Measurements from ENCODE around the gene SPEM3.
"Not testable (repeated sequence)": the region's sequence is repeated elsewhere in the genome, so short reads cannot be mapped to it uniquely, and the experiment has no call there.

SPEM3 gene

GRCh38 chr17:7467498-7467897 lies 38.8 kb downstream of the SPEM3 start:
- Histone ChIP-seq H3K18ac (ENCODE audit: low read length) (no peak overlapping the region), H3K4ac (ENCODE audit: low read depth, low read length) (no peak overlapping the region), H3K4me2 (ENCODE audit: low read length) (no peak overlapping the region), H2BK12ac (ENCODE audit: low read length) (no peak overlapping the region), H3K4me1 (ENCODE audit: control insufficient read depth in 1 of 2, insufficient read depth in 2 of 2, low read length in 2 of 2) (peaks cover 3 to 7% of the 10 kb centered on the region in 2 experiments), H3K27me3 (ENCODE audit: insufficient read depth, low read length) (no peaks in the 10 kb centered on the region), H4K8ac (ENCODE audit: low read depth, low read length) (no peak overlapping the region), H3K36me3 (ENCODE audit: control insufficient read depth in 1 of 2, insufficient read depth in 2 of 2, low read length in 2 of 2) (peaks cover 33 to 34% of the 10 kb centered on the region in 2 experiments), H2BK5ac (ENCODE audit: low read depth, low read length, poor library complexity) (no peak overlapping the region), H3K79me1 (ENCODE audit: low read length) (no peaks in the 10 kb centered on the region), H3K4me3 (ENCODE audit: low read depth, low read length) (no peak overlapping the region), H3K9me3 (ENCODE audit: insufficient read depth, low read depth, low read length) (no peaks in the 10 kb centered on the region), H4K12ac (ENCODE audit: low read depth, low read length) (no peak overlapping the region), H3K14ac (ENCODE audit: low read length) (no peak overlapping the region), H2AK5ac (ENCODE audit: low read length) (no peak overlapping the region), H3K79me2 (ENCODE audit: control insufficient read depth, insufficient read depth, low read length, poor library complexity) (no peaks in the 10 kb centered on the region), H4K91ac (ENCODE audit: low read depth, low read length) (no peak overlapping the region), H2BK120ac (ENCODE audit: insufficient read depth, low read length, poor library complexity) (no peak overlapping the region), H3K27ac (ENCODE audit: low read depth, low read length) (no peak overlapping the region), H3K23ac (ENCODE audit: low read length) (no peak overlapping the region), H3K9ac (ENCODE audit: low read length) (no peak overlapping the region), H2AFZ (ENCODE audit: insufficient read depth, low read length, poor library complexity) (no peak overlapping the region)
- DNase-seq, result no peak
- WGBS (ENCODE audit: extremely low coverage, insufficient coverage, insufficient read length), result no CpG with 5 or more reads among the region's 3 CpGs

- no peak overlapping the region for H2AFZ ChIP-seq (ENCODE audit: insufficient read depth, low read length, poor library complexity)
- no peak overlapping the region for H4K91ac ChIP-seq (ENCODE audit: low read depth, low read length)
- no peak overlapping the region for H2BK12ac ChIP-seq (ENCODE audit: low read length)
- DNase-seq, result no peak
- no peak overlapping the region for H3K9ac ChIP-seq (ENCODE audit: low read length)
- no peak overlapping the region for H3K4me2 ChIP-seq (ENCODE audit: low read length)
- no peaks in the 10 kb centered on the region for H3K79me1 ChIP-seq (ENCODE audit: low read length)
- H3K14ac ChIP-seq (ENCODE audit: low read length), result no peak overlapping the region
- no peak overlapping the region for H2AK5ac ChIP-seq (ENCODE audit: low read length)
- H3K18ac ChIP-seq (ENCODE audit: low read length), result no peak overlapping the region
- peaks cover 3 to 7% of the 10 kb centered on the region in 2 experiments for H3K4me1 ChIP-seq (ENCODE audit: control insufficient read depth in 1 of 2, insufficient read depth in 2 of 2, low read length in 2 of 2)
- no peak overlapping the region for H3K4ac ChIP-seq (ENCODE audit: low read depth, low read length)
- H4K12ac ChIP-seq (ENCODE audit: low read depth, low read length), result no peak overlapping the region
- H3K27ac ChIP-seq (ENCODE audit: low read depth, low read length), result no peak overlapping the region
- H2BK120ac ChIP-seq (ENCODE audit: insufficient read depth, low read length, poor library complexity), result no peak overlapping the region
- H3K4me3 ChIP-seq (ENCODE audit: low read depth, low read length), result no peak overlapping the region
- H3K23ac ChIP-seq (ENCODE audit: low read length), result no peak overlapping the region
- no peaks in the 10 kb centered on the region for H3K79me2 ChIP-seq (ENCODE audit: control insufficient read depth, insufficient read depth, low read length, poor library complexity)
- no peak overlapping the region for H4K8ac ChIP-seq (ENCODE audit: low read depth, low read length)
- no peaks in the 10 kb centered on the region for H3K27me3 ChIP-seq (ENCODE audit: insufficient read depth, low read length)
- no CpG with 5 or more reads among the region's 11 CpGs for WGBS (ENCODE audit: extremely low coverage, insufficient coverage, insufficient read length)
- H3K36me3 ChIP-seq (ENCODE audit: control insufficient read depth in 1 of 2, insufficient read depth in 2 of 2, low read length in 2 of 2), result peaks cover 25 to 26% of the 10 kb centered on the region in 2 experiments
- no peak overlapping the region for H2BK5ac ChIP-seq (ENCODE audit: low read depth, low read length, poor library complexity)
- no peaks in the 10 kb centered on the region for H3K9me3 ChIP-seq (ENCODE audit: insufficient read depth, low read depth, low read length)
Measured at GRCh38 chr17:7468290-7468689, 39.6 kb downstream of the SPEM3 start.

- Histone ChIP-seq H3K27me3 (ENCODE audit: insufficient read depth, low read length) (no peaks in the 10 kb centered on the region), H2BK120ac (ENCODE audit: insufficient read depth, low read length, poor library complexity) (no peak overlapping the region), H2AK5ac (ENCODE audit: low read length) (no peak overlapping the region), H4K12ac (ENCODE audit: low read depth, low read length) (no peak overlapping the region), H3K9me3 (ENCODE audit: insufficient read depth, low read depth, low read length) (no peaks in the 10 kb centered on the region), H3K4me3 (ENCODE audit: low read depth, low read length) (no peak overlapping the region), H2BK5ac (ENCODE audit: low read depth, low read length, poor library complexity) (no peak overlapping the region), H2AFZ (ENCODE audit: insufficient read depth, low read length, poor library complexity) (no peak overlapping the region), H3K23ac (ENCODE audit: low read length) (no peak overlapping the region), H3K4me2 (ENCODE audit: low read length) (no peak overlapping the region), H3K14ac (ENCODE audit: low read length) (no peak overlapping the region), H3K27ac (ENCODE audit: low read depth, low read length) (no peak overlapping the region), H3K18ac (ENCODE audit: low read length) (no peak overlapping the region), H3K79me1 (ENCODE audit: low read length) (no peaks in the 10 kb centered on the region), H3K9ac (ENCODE audit: low read length) (no peak overlapping the region), H4K8ac (ENCODE audit: low read depth, low read length) (no peak overlapping the region), H3K79me2 (ENCODE audit: control insufficient read depth, insufficient read depth, low read length, poor library complexity) (no peaks in the 10 kb centered on the region), H2BK12ac (ENCODE audit: low read length) (no peak overlapping the region), H4K91ac (ENCODE audit: low read depth, low read length) (no peak overlapping the region), H3K4me1 (ENCODE audit: control insufficient read depth in 1 of 2, insufficient read depth in 2 of 2, low read length in 2 of 2) (peaks cover 3 to 7% of the 10 kb centered on the region in 2 experiments), H3K4ac (ENCODE audit: low read depth, low read length) (no peak overlapping the region), H3K36me3 (ENCODE audit: control insufficient read depth in 1 of 2, insufficient read depth in 2 of 2, low read length in 2 of 2) (peaks cover 19 to 20% of the 10 kb centered on the region in 2 experiments)
- DNase-seq, result peak in 1 of 2 donors; percentile 31
- no CpG with 5 or more reads among the region's 12 CpGs for WGBS (ENCODE audit: extremely low coverage, insufficient coverage, insufficient read length)
Measured at GRCh38 chr17:7468804-7469389, 40.2 kb downstream of the SPEM3 start.

GRCh38 chr17:7469843-7470242 lies 41.2 kb downstream of the SPEM3 start:
- not testable (repeated sequence) for H2AFZ ChIP-seq (ENCODE audit: insufficient read depth, low read length, poor library complexity); H4K12ac ChIP-seq (ENCODE audit: low read depth, low read length); H3K14ac ChIP-seq (ENCODE audit: low read length); H3K9me3 ChIP-seq (ENCODE audit: insufficient read depth, low read depth, low read length); H2BK5ac ChIP-seq (ENCODE audit: low read depth, low read length, poor library complexity); H2BK12ac ChIP-seq (ENCODE audit: low read length); H3K4ac ChIP-seq (ENCODE audit: low read depth, low read length); H3K23ac ChIP-seq (ENCODE audit: low read length); DNase-seq; H3K4me2 ChIP-seq (ENCODE audit: low read length); H3K27me3 ChIP-seq (ENCODE audit: insufficient read depth, low read length); H3K79me1 ChIP-seq (ENCODE audit: low read length); H3K4me3 ChIP-seq (ENCODE audit: low read depth, low read length); H4K8ac ChIP-seq (ENCODE audit: low read depth, low read length); H4K91ac ChIP-seq (ENCODE audit: low read depth, low read length); H3K9ac ChIP-seq (ENCODE audit: low read length); H2BK120ac ChIP-seq (ENCODE audit: insufficient read depth, low read length, poor library complexity); H3K4me1 ChIP-seq (ENCODE audit: control insufficient read depth in 1 of 2, insufficient read depth in 2 of 2, low read length in 2 of 2); H3K18ac ChIP-seq (ENCODE audit: low read length); H2AK5ac ChIP-seq (ENCODE audit: low read length); H3K27ac ChIP-seq (ENCODE audit: low read depth, low read length); H3K79me2 ChIP-seq (ENCODE audit: control insufficient read depth, insufficient read depth, low read length, poor library complexity)
- no CpG with 5 or more reads among the region's 12 CpGs for WGBS (ENCODE audit: extremely low coverage, insufficient coverage, insufficient read length)
- H3K36me3 ChIP-seq (ENCODE audit: control insufficient read depth in 1 of 2, insufficient read depth in 2 of 2, low read length in 2 of 2), result peaks cover 17 to 19% of the 10 kb centered on the region in 2 experiments
